ENCODE measurements around the gene SF3A1.

Gene SF3A1

GRCh38 chr22:30286813-30287647 lies 69.7 kb downstream of the SF3A1 start:
- Histone ChIP-seq H3K27me3 (no peaks in the 10 kb centered on the region), H3K4me3 (ENCODE audit: low read depth in 1 of 2, low read length in 1 of 2) (peak overlapping the region in 1 of 2 experiments; percentile 94), H3K36me3 (peaks cover 17% of the 10 kb centered on the region), H3K27ac (peak overlapping the region; percentile 40), H3K4me1 (ENCODE audit: control insufficient read depth in 1 of 2, insufficient read depth in 1 of 2, low read depth in 1 of 2, low read length in 1 of 2) (peaks cover 46 to 54% of the 10 kb centered on the region in 2 experiments), H3K9me3 (no peaks in the 10 kb centered on the region)
- TF ChIP-seq CTCF (IDR thresholded peaks at IDR 0.05) = peak; percentile 96

- TF ChIP-seq CTCF (IDR thresholded peaks at IDR 0.05) = no peak
- no peaks in the 10 kb centered on the region for H3K27me3 ChIP-seq
- peaks cover 10% of the 10 kb centered on the region for H3K36me3 ChIP-seq
- no peaks in the 10 kb centered on the region for H3K9me3 ChIP-seq
- H3K27ac ChIP-seq = peak overlapping the region; percentile 40
- H3K4me1 ChIP-seq (ENCODE audit: control insufficient read depth in 1 of 2, insufficient read depth in 1 of 2, low read depth in 1 of 2, low read length in 1 of 2) = peaks cover 48 to 58% of the 10 kb centered on the region in 2 experiments
- H3K4me3 ChIP-seq (ENCODE audit: low read depth in 1 of 2, low read length in 1 of 2) = no peak overlapping the region
Measured at GRCh38 chr22:30286331-30286730, 70.4 kb downstream of the SF3A1 start.

- peaks cover 6% of the 10 kb centered on the region for H3K36me3 ChIP-seq
- H3K4me1 ChIP-seq (ENCODE audit: control insufficient read depth in 1 of 2, insufficient read depth in 1 of 2, low read depth in 1 of 2, low read length in 1 of 2) = peaks cover 48 to 58% of the 10 kb centered on the region in 2 experiments
- no peak overlapping the region for H3K4me3 ChIP-seq (ENCODE audit: low read depth in 1 of 2, low read length in 1 of 2)
- no peaks in the 10 kb centered on the region for H3K27me3 ChIP-seq
- no peaks in the 10 kb centered on the region for H3K9me3 ChIP-seq
- no peak for TF ChIP-seq CTCF (IDR thresholded peaks at IDR 0.05)
- no peak overlapping the region for H3K27ac ChIP-seq
Measured at GRCh38 chr22:30285846-30286200, 70.9 kb downstream of the SF3A1 start.

- H3K27ac ChIP-seq = no peak overlapping the region
- H3K9me3 ChIP-seq = no peaks in the 10 kb centered on the region
- H3K27me3 ChIP-seq = no peaks in the 10 kb centered on the region
- H3K4me3 ChIP-seq (ENCODE audit: low read depth in 1 of 2, low read length in 1 of 2) = no peak overlapping the region
- peaks cover 48 to 55% of the 10 kb centered on the region in 2 experiments for H3K4me1 ChIP-seq (ENCODE audit: control insufficient read depth in 1 of 2, insufficient read depth in 1 of 2, low read depth in 1 of 2, low read length in 1 of 2)
- peaks cover 6% of the 10 kb centered on the region for H3K36me3 ChIP-seq
- TF ChIP-seq CTCF (IDR thresholded peaks at IDR 0.05) = no peak
Measured at GRCh38 chr22:30285176-30285845, 71.4 kb downstream of the SF3A1 start.

GRCh38 chr22:30284666-30285065 lies 72.0 kb downstream of the SF3A1 start:
- no peaks in the 10 kb centered on the region for H3K9me3 ChIP-seq
- H3K4me1 ChIP-seq (ENCODE audit: control insufficient read depth in 1 of 2, insufficient read depth in 1 of 2, low read depth in 1 of 2, low read length in 1 of 2) = peaks cover 49 to 55% of the 10 kb centered on the region in 2 experiments
- H3K27me3 ChIP-seq = no peaks in the 10 kb centered on the region
- peaks cover 6% of the 10 kb centered on the region for H3K36me3 ChIP-seq
- no peak overlapping the region for H3K4me3 ChIP-seq (ENCODE audit: low read depth in 1 of 2, low read length in 1 of 2)
- TF ChIP-seq CTCF (IDR thresholded peaks at IDR 0.05) = no peak
- peak overlapping the region; percentile 20 for H3K27ac ChIP-seq
